Ovary (tissue), 9 donors: Measurements from ENCODE around the gene PACSIN2. TPM values are rescaled to one million over a fixed set of nuclear protein-coding genes. Genes with fewer than 3 reads are reported as not detected.
A peak's percentile ranks its signal among the peaks of the same experiment; 100 is the strongest.
"Not testable (repeated sequence)": the region's sequence is repeated elsewhere in the genome, so short reads cannot be mapped to it uniquely, and the experiment has no call there.

ENCODE experiments used
- DNase-seq, 5 donors: peaks; one replicate each; pipeline ENCODE4 v3.0.0-alpha.2; 2019 to 2020
- H3K27ac ChIP-seq, 2 donors: fragments of 200-600 bp; one replicate each; pipeline versions ENCODE4 v1.5.1 to v1.8.0; 2019 to 2022
- H3K27me3 ChIP-seq: fragments of 200-600 bp; one replicate; pipeline ENCODE4 v1.8.0; 2022
- H3K36me3 ChIP-seq: fragments of 200-600 bp; sonication (generic); one replicate; pipeline ENCODE4 v1.5.1; 2019
- H3K4me1 ChIP-seq: one replicate; pipeline ENCODE4 v1.8.1; 2013; ENCODE audit warnings: mild to moderate bottlenecking, moderate library complexity; ENCODE audit not compliant: insufficient read depth
- H3K4me3 ChIP-seq: fragments of 200-600 bp; sonication (generic); one replicate; pipeline ENCODE4 v1.5.1; 2017
- H3K9me3 ChIP-seq, 2 donors: fragments of 200-600 bp in 1 of 2; sonication (generic) in 1 of 2; one replicate each; pipeline versions ENCODE4 v1.5.1 to v1.8.1; 2013 to 2019; ENCODE audit warnings: mild to moderate bottlenecking in 1 of 2, moderate library complexity in 1 of 2
- EP300 ChIP-seq: sonication (generic); formaldehyde crosslinking; IDR thresholded peaks from one replicate; pipeline ENCODE4 v1.6.1; 2017; ENCODE audit warnings: antibody characterized with exemption
- POLR2A ChIP-seq: fragments of 450-650 bp; IDR thresholded peaks from one replicate; pipeline ENCODE4 v1.6.1; 2017; ENCODE audit warnings: antibody characterized with exemption, mild to moderate bottlenecking, moderate library complexity
- WGBS, 3 donors: extraction: QIAGEN DNeasy Blood & Tissue Kit in 1 of 3; methylation state at CpG; one replicate each; pipeline versions ENCODE4 v1.1.5 to v1.1.7; 2013 to 2017; 5-methylcytosine and 5-hydroxymethylcytosine counted together
- intact Hi-C, 4 donors: fragments of 100-400 bp; cut with DNase I; formaldehyde crosslinking; loops; one replicate each; pipeline versions ENCODE4 v1.11.0 to v1.15.1; 2022 to 2023
- polyA plus RNA-seq, 2 donors: library from polyadenylated mRNA; stranded (reverse); fragments of 200-250 nt in 1 of 2; fragments of 350-450 nt in 1 of 2; fragmentation: Illumina TruSeq in 1 of 2; extraction: RNeasy Lipid Tissue Mini Kit (QIAGEN cat#74804) in 1 of 2; gene quantifications; one replicate each; pipeline ENCODE4 v1.2.3, GENCODE V29; 2013 to 2014
- total RNA-seq, 7 donors: library from RNA; depleted of rRNA in 2 of 7; stranded (reverse); fragments of >200 nt in 2 of 7; fragmentation: NEBNext Ultra II Directional in 3 of 7; extraction: Animal tissue kit (Norgen Biotek cat#: 25700) in 3 of 7; gene quantifications; one replicate each; pipeline versions ENCODE4 v1.1.0 to v1.2.4, GENCODE V29; 2016 to 2023
- TF ChIP-seq, protein P1 (sequence below), 3 donors: fragments of 450-650 bp in 2 of 3; fragments of 200-600 bp in 1 of 3; IDR thresholded peaks; one replicate each; pipeline versions ENCODE4 v1.5.1 to v1.8.0; 2016 to 2022; ENCODE audit warnings: antibody characterized with exemption in 3 of 3, mild to moderate bottlenecking in 1 of 3
- donor health status: DM: no; HTN: no; CAD: no; lungs with moderate emphysema.
- donor health status: DM: no; HTN: no; CAD: no.
- donor health status: Bipolar disorder and iron deficiency.
- donor health status: DM: yes; HTN: yes; CAD: no.
- donor health status: DM: no; HTN: no; CAD: no.
- donor health status: DM: yes; HTN: yes; CAD: no.

PACSIN2 gene
- total and polyA plus RNA-seq, 9 donors = 25.5 to 60.0 (median 48.0) TPM

DNA sequence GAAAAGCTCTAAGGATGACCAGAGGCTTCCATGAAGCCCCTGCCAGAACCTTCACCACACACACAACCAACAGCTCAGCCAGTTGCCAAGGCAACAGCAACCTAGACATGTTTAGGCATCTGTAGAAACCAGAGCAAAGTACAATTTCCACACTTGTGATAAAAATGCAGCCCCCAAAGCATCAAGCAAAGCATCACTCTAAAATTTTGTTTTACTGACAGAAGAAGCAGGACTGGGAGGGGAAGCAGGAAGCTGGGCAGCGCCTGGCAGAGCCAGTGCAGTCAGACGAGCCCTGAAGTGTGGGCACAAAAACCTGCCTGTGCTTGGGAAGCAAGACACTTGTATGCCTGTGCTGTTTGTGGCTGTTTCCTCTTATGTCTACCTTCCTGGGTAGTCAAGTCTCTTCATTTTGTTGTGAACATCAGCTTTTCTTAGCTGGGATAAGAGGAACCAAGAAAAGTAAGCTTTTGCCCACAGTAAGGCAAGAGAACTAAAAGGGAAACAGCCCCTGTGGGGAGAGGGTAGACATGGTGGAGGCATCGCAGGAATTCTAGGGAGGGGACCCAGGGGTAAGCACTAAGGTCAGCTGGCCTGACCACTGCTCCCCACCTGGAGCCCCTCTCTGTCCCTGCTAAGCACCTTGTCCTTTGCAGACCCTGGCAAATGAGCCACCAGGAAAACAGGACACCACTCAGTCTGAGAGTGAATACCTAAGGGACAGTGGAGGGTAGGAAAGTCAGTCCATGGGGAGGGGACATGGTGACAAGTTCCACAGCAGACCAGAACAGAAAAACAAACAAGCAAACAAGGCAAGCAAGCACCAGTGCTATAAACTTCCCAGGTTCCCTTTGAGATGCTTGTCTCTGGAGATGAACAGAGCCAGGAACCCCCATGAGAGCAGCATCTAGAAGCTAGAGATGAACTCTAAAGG is 13.4 kb downstream of the PACSIN2 start:
- peak overlapping the region in 1 of 2 donors; percentile 5 for H3K27ac ChIP-seq
- no peak for TF ChIP-seq EP300
- TF ChIP-seq, protein P1, sequence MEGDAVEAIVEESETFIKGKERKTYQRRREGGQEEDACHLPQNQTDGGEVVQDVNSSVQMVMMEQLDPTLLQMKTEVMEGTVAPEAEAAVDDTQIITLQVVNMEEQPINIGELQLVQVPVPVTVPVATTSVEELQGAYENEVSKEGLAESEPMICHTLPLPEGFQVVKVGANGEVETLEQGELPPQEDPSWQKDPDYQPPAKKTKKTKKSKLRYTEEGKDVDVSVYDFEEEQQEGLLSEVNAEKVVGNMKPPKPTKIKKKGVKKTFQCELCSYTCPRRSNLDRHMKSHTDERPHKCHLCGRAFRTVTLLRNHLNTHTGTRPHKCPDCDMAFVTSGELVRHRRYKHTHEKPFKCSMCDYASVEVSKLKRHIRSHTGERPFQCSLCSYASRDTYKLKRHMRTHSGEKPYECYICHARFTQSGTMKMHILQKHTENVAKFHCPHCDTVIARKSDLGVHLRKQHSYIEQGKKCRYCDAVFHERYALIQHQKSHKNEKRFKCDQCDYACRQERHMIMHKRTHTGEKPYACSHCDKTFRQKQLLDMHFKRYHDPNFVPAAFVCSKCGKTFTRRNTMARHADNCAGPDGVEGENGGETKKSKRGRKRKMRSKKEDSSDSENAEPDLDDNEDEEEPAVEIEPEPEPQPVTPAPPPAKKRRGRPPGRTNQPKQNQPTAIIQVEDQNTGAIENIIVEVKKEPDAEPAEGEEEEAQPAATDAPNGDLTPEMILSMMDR (IDR thresholded peaks at IDR 0.05) = no peak
- no peak for TF ChIP-seq POLR2A
- no peaks in the 10 kb centered on the region for H3K36me3 ChIP-seq
- DNase-seq = no peak
- H3K4me3 ChIP-seq = no peak overlapping the region
- peaks cover 29% of the 10 kb centered on the region for H3K4me1 ChIP-seq
- H3K27me3 ChIP-seq = no peaks in the 10 kb centered on the region
- no peaks in the 10 kb centered on the region for H3K9me3 ChIP-seq
- intact Hi-C loops = no loop called here
- WGBS, 3 donors = 59 to 71% (median 64%) methylated on average over 3 of the region's 3 CpGs

DNA sequence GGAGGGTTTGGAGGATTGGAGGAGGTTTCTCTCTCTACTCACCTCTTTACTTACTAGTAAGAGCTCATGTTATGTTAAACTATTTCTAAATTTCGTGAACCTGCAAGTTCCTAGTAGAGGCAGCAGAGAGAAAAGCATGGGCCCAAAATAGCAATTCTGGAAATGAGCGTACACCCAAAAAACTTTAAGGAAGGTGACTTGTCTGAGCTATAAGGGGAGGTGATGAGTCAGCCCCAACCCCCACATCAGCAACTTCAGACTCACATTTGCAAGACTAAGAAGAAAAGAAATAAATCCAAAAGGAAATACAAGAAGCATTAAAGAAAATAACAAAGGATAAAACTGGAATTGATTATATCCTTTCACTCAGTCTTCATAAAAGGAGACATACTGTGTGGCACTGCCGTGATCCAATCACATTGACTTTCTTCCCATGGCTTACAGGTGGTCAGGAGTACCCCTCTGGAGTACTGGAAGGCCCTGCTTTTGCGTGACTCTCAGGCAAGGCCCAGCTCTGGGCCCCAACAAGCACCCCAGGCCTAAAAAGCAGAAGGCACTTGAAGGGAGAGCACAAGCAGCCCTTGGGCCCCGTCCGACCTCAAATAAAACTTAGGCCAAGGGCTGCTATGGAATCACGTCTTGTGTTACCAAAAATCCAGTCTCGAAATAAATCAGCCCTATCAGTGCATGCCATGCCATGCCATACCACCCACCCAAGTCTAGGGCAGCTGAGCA is 14.3 kb downstream of the PACSIN2 start:
- DNase-seq = no peak
- H3K4me3 ChIP-seq = no peak overlapping the region
- intact Hi-C loops = no loop called here
- TF ChIP-seq EP300 = no peak
- TF ChIP-seq, protein P1 (IDR thresholded peaks at IDR 0.05) = no peak
- no peak for TF ChIP-seq POLR2A
- no peaks in the 10 kb centered on the region for H3K27me3 ChIP-seq
- H3K4me1 ChIP-seq = peaks cover 30% of the 10 kb centered on the region
- H3K9me3 ChIP-seq = no peaks in the 10 kb centered on the region
- no peaks in the 10 kb centered on the region for H3K36me3 ChIP-seq
- no peak overlapping the region for H3K27ac ChIP-seq
- 67 to 93% (median 82%) methylated on average over 8 of the region's 8 CpGs for WGBS, 3 donors

DNA sequence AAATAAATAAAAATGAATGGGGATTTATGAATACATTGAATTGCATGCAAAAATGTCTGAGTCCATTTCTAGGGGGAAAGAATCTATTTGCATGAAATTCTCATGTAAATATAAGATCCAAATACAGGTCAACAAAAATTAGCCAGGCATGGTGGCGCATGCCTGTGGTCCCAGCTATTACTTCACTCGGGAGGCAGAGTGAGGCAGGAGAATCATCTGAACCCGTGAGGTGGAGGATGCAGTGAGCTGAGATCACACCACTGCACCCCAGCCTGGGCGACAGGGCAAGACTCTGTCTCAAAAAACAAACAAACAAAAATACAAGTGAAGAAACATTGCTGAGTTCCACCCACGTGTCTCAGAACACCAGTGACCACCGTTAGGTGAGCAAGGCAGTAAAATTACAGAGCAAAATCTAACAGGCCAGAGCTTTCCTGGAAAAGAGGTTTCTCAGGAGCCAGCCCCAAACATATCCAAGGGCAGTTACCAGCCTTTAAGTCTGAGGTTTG is 17.3 kb downstream of the PACSIN2 start:
- no peaks in the 10 kb centered on the region for H3K36me3 ChIP-seq
- H3K9me3 ChIP-seq = no peaks in the 10 kb centered on the region
- H3K27ac ChIP-seq = peak overlapping the region in 1 of 2 donors; percentile 43
- peaks cover 28% of the 10 kb centered on the region for H3K4me1 ChIP-seq
- intact Hi-C loops = loop anchor here in 1 of 4 donors (10.0 kb wide), 1 partner anchor 73 kb away; no protein-coding TSS in a partner anchor
- no peaks in the 10 kb centered on the region for H3K27me3 ChIP-seq
- 68 to 73% (median 71%) methylated on average over 6 of the region's 6 CpGs for WGBS, 3 donors
- TF ChIP-seq, protein P1 (IDR thresholded peaks at IDR 0.05) = no peak
- no peak for TF ChIP-seq EP300
- TF ChIP-seq POLR2A = no peak
- DNase-seq = no peak
- no peak overlapping the region for H3K4me3 ChIP-seq

DNA sequence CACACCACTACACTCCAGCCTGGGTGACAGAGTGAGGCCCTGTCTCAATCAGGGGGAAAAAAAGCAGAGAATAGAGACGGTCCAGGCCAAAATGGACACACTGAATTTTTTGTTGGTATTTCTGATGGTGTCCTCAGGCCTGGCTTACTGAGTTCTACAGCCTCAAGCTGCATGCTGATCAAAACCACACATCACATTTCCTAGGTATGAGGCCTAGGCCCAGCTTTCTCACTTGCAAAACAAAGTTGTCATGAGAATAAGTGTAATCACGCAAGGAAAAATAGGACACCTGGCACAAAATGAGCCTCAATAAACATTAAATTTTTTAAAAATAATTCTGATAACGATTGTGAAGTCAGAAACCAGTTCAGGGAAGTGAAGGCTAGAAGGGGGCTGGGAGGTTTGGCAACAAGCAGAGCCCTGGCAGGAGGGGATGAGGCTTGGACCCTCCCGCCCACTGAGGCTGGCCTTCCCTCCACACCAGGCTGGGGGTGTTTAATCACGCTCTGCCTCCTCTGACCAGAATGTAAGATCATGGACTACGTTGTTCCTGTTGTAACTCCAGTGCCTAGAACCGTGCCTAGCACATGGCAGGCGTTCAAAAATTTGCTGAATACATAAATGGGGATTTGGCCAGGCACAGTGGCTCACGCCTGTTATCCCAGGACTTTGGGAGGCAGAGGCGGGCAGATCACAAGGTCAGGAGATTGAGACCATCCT is 18.1 kb downstream of the PACSIN2 start:
- Histone ChIP-seq H3K9me3 (no peaks in the 10 kb centered on the region), H3K4me1 (peaks cover 24% of the 10 kb centered on the region), H3K27me3 (no peaks in the 10 kb centered on the region), H3K4me3 (no peak overlapping the region), H3K36me3 (no peaks in the 10 kb centered on the region), H3K27ac (peak overlapping the region in 1 of 2 donors; percentile 43)
- intact Hi-C loops = loop anchor here in 1 of 4 donors (10.0 kb wide), 1 partner anchor 72 kb away; no protein-coding TSS in a partner anchor
- WGBS, 3 donors = 18 to 29% (median 21%) methylated on average over 10 of the region's 10 CpGs
- DNase-seq = peak in 3 of 5 donors; percentile 39 to 68 (median 50)
- TF ChIP-seq, protein P1 (IDR thresholded peaks at IDR 0.05) = no peak
- TF ChIP-seq EP300 (no peak), POLR2A (no peak)

DNA sequence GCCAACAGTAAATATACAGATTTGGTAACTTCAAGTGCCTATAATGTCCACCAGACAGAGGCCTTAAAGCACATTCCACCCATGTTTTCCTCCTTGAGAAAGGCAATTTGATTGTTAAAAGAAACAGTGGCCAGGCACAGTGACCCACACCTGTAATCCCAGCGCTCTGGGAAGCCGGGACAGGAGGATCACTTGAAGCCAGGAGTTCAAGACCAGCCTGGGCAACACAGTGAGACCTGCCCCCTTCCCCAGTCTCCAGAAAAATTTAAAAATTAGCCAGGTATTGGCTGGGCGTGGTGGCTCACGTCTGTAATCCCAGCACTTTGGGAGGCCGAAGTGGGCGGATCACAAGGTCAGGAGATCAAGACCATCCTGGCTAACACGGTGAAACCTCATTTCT is 19.3 kb downstream of the PACSIN2 start:
- H3K27me3 ChIP-seq, H3K36me3 ChIP-seq, H3K4me3 ChIP-seq, H3K9me3 ChIP-seq, DNase-seq: not testable (repeated sequence)
- Histone ChIP-seq H3K4me1 (peaks cover 26% of the 10 kb centered on the region), H3K27ac (peak overlapping the region in 1 of 2 donors; percentile 7)
- 65 to 84% (median 71%) methylated on average over 7 of the region's 7 CpGs for WGBS, 3 donors
- intact Hi-C loops = loop anchor here in 1 of 4 donors (10.0 kb wide), 1 partner anchor 71 kb away; no protein-coding TSS in a partner anchor
